Neural cell (in vitro differentiated cells): ENCODE data around the gene LCLAT1. TPM values are rescaled to one million over a fixed set of nuclear protein-coding genes. Genes with fewer than 3 reads are reported as not detected.

ENCODE experiments used
- H2AFZ ChIP-seq: fragments of 200-600, 300-800 bp; sonication (generic), shearing (Covaris generic); 2 replicates; pipeline ENCODE4 v1.6.0; 2014; ENCODE audit warnings: low read depth, mild to moderate bottlenecking, antibody characterized with exemption, low read length, moderate library complexity
- H3F3A ChIP-seq: fragments of 200-600 bp; shearing (Covaris generic); 2 replicates; pipeline ENCODE4 v1.6.1; 2016; ENCODE audit warnings: mild to moderate bottlenecking, moderate library complexity, mixed read lengths, antibody characterized with exemption, low read length; ENCODE audit not compliant: insufficient read depth, poor library complexity, severe bottlenecking
- H3K27ac ChIP-seq: fragments of 200-600, 300-800 bp; sonication (generic), shearing (Covaris generic); 2 replicates; pipeline ENCODE4 v1.5.1; 2014; ENCODE audit warnings: mild to moderate bottlenecking, low read length, moderate library complexity
- H3K27me3 ChIP-seq: fragments of 300-800, 200-600 bp; sonication (generic), shearing (Covaris generic); 2 replicates; pipeline ENCODE4 v1.6.0; 2014; ENCODE audit warnings: mild to moderate bottlenecking, low read depth, low read length, moderate library complexity; ENCODE audit not compliant: insufficient read depth
- H3K36me3 ChIP-seq: fragments of 300-800, 200-600 bp; sonication (generic), shearing (Covaris generic); 2 replicates; pipeline ENCODE4 v1.5.1; 2014; ENCODE audit warnings: mild to moderate bottlenecking, antibody characterized with exemption, low read length, moderate library complexity; ENCODE audit not compliant: insufficient read depth
- H3K4me2 ChIP-seq: fragments of 300-800, 200-600 bp; sonication (generic), shearing (Covaris generic); 2 replicates; pipeline ENCODE4 v1.6.0; 2014; ENCODE audit warnings: mild to moderate bottlenecking, low read length
- H3K4me3 ChIP-seq: fragments of 300-800, 200-600 bp; sonication (generic), shearing (Covaris generic); 2 replicates; pipeline ENCODE4 v1.5.1; 2014; ENCODE audit warnings: mild to moderate bottlenecking, low read length, moderate library complexity
- H3K79me2 ChIP-seq: fragments of 200-600 bp; shearing (Covaris generic); replicated peaks from 2 replicates; pipeline ENCODE4 v1.6.0; 2014; ENCODE audit warnings: mild to moderate bottlenecking, low read length, moderate library complexity; ENCODE audit not compliant: insufficient read depth
- H3K9ac ChIP-seq: fragments of 300-800, 200-600 bp; sonication (generic), shearing (Covaris generic); 2 replicates; pipeline ENCODE4 v1.6.1; 2016; ENCODE audit warnings: mild to moderate bottlenecking, low read length, mixed read lengths
- H3K9me2 ChIP-seq: fragments of 200-600 bp; shearing (Covaris generic); 2 replicates; pipeline ENCODE4 v1.6.1; 2016; ENCODE audit warnings: mild to moderate bottlenecking, low read length, mixed read lengths; ENCODE audit not compliant: insufficient read depth
- H3K9me3 ChIP-seq: fragments of 200-600, 300-800 bp; sonication (generic), shearing (Covaris generic); 2 replicates; pipeline ENCODE4 v1.6.1; 2016; ENCODE audit warnings: mild to moderate bottlenecking, mixed run types, low read length, moderate library complexity, mixed read lengths
- H4K20me1 ChIP-seq: fragments of 200-600 bp; shearing (Covaris generic); 2 replicates; pipeline ENCODE4 v1.6.1; 2016; ENCODE audit warnings: mild to moderate bottlenecking, mixed run types; ENCODE audit not compliant: insufficient read depth
- EP300 ChIP-seq: fragments of 450-650 bp; conservative IDR thresholded peaks from 2 replicates; pipeline ENCODE4 v1.6.1; 2014; ENCODE audit warnings: antibody characterized with exemption, mild to moderate bottlenecking, moderate library complexity; ENCODE audit not compliant: poor library complexity, severe bottlenecking
- EZH2 ChIP-seq: fragments of 200-600, 300-800 bp; shearing (Covaris generic), sonication (generic); IDR thresholded peaks from 2 replicates; pipeline ENCODE4 v1.6.1; 2014; ENCODE audit warnings: antibody characterized with exemption, low read length, borderline replicate concordance, mild to moderate bottlenecking; ENCODE audit not compliant: insufficient read depth, poor library complexity, severe bottlenecking
- MXI1 ChIP-seq: fragments of 450-650 bp; conservative IDR thresholded peaks from 2 replicates; pipeline ENCODE4 v1.6.1; 2014; ENCODE audit warnings: antibody characterized with exemption, mild to moderate bottlenecking; ENCODE audit not compliant: poor library complexity, severe bottlenecking
- POLR2AphosphoS5 ChIP-seq: IDR thresholded peaks from 2 replicates; pipeline ENCODE4 v1.6.1; 2012
- RAD21 ChIP-seq: fragments of 450-650 bp; conservative IDR thresholded peaks from 2 replicates; pipeline ENCODE4 v1.6.1; 2014; ENCODE audit warnings: antibody characterized with exemption, mild to moderate bottlenecking, moderate library complexity
- SMC3 ChIP-seq: fragments of 450-650 bp; conservative IDR thresholded peaks from 2 replicates; pipeline ENCODE4 v1.6.1; 2014; ENCODE audit warnings: antibody characterized with exemption, mild to moderate bottlenecking, moderate library complexity; ENCODE audit not compliant: poor library complexity
- TAF1 ChIP-seq: IDR thresholded peaks from 2 replicates; pipeline ENCODE4 v1.6.1; 2012; ENCODE audit warnings: low read depth
- polyA plus RNA-seq: library from polyadenylated mRNA; depleted of rRNA; stranded (reverse); fragments of >200 nt; gene quantifications from 2 replicates; pipeline ENCODE4 v1.2.3, GENCODE V29; 2014
- TF ChIP-seq, protein P1 (sequence below): IDR thresholded peaks from 2 replicates; pipeline ENCODE4 v1.6.1; 2012; ENCODE audit warnings: borderline replicate concordance
- TF ChIP-seq, protein P2 (sequence below): fragments of 450-650 bp; IDR thresholded peaks from 2 replicates; pipeline ENCODE4 v1.5.1; 2014; ENCODE audit warnings: antibody characterized with exemption, mild to moderate bottlenecking, moderate library complexity; ENCODE audit not compliant: poor library complexity, severe bottlenecking

LCLAT1 gene
- polyA plus RNA-seq, 1 donor from 2014 or later, result 5.8 TPM

DNA sequence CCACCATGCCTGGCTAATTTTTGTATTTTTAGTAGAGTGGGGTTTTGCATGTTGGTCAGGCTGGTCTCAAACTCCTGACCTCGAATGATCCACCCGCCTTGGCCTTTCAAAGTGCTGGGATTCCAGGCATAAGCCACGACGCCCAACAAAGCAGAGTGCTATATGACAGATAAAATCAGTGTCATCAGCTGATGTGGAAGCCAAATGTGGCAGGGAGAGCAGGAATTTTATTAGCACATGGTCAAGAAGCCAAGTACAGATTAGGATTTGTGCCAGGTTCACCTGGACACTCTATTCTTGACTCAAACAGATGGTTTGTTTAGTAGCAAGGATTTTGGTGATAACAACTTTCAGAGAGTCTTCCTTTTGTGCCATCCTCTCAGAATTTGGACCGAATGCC, 62.7 kb downstream of the LCLAT1 start:
- Histone ChIP-seq H3K9me2 (no peaks in the 10 kb centered on the region), H3K36me3 (no peaks in the 10 kb centered on the region), H2AFZ (no peak overlapping the region), H3K4me2 (no peak overlapping the region), H3F3A (no peaks in the 10 kb centered on the region), H3K79me2 (no peaks in the 10 kb centered on the region), H4K20me1 (no peaks in the 10 kb centered on the region), H3K9ac (no peak overlapping the region), H3K27ac (no peak overlapping the region), H3K4me3 (no peak overlapping the region), H3K9me3 (no peaks in the 10 kb centered on the region), H3K27me3 (no peaks in the 10 kb centered on the region)
- no peak for TF ChIP-seq EP300
- TF ChIP-seq, protein P1, sequence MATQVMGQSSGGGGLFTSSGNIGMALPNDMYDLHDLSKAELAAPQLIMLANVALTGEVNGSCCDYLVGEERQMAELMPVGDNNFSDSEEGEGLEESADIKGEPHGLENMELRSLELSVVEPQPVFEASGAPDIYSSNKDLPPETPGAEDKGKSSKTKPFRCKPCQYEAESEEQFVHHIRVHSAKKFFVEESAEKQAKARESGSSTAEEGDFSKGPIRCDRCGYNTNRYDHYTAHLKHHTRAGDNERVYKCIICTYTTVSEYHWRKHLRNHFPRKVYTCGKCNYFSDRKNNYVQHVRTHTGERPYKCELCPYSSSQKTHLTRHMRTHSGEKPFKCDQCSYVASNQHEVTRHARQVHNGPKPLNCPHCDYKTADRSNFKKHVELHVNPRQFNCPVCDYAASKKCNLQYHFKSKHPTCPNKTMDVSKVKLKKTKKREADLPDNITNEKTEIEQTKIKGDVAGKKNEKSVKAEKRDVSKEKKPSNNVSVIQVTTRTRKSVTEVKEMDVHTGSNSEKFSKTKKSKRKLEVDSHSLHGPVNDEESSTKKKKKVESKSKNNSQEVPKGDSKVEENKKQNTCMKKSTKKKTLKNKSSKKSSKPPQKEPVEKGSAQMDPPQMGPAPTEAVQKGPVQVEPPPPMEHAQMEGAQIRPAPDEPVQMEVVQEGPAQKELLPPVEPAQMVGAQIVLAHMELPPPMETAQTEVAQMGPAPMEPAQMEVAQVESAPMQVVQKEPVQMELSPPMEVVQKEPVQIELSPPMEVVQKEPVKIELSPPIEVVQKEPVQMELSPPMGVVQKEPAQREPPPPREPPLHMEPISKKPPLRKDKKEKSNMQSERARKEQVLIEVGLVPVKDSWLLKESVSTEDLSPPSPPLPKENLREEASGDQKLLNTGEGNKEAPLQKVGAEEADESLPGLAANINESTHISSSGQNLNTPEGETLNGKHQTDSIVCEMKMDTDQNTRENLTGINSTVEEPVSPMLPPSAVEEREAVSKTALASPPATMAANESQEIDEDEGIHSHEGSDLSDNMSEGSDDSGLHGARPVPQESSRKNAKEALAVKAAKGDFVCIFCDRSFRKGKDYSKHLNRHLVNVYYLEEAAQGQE, result no peak
- no peak for TF ChIP-seq RAD21
- TF ChIP-seq MXI1, result no peak
- TF ChIP-seq POLR2AphosphoS5, result no peak
- TF ChIP-seq, protein P2, sequence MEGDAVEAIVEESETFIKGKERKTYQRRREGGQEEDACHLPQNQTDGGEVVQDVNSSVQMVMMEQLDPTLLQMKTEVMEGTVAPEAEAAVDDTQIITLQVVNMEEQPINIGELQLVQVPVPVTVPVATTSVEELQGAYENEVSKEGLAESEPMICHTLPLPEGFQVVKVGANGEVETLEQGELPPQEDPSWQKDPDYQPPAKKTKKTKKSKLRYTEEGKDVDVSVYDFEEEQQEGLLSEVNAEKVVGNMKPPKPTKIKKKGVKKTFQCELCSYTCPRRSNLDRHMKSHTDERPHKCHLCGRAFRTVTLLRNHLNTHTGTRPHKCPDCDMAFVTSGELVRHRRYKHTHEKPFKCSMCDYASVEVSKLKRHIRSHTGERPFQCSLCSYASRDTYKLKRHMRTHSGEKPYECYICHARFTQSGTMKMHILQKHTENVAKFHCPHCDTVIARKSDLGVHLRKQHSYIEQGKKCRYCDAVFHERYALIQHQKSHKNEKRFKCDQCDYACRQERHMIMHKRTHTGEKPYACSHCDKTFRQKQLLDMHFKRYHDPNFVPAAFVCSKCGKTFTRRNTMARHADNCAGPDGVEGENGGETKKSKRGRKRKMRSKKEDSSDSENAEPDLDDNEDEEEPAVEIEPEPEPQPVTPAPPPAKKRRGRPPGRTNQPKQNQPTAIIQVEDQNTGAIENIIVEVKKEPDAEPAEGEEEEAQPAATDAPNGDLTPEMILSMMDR, result no peak
- no peak for TF ChIP-seq SMC3
- no peak for TF ChIP-seq TAF1
- no peak for TF ChIP-seq EZH2

DNA sequence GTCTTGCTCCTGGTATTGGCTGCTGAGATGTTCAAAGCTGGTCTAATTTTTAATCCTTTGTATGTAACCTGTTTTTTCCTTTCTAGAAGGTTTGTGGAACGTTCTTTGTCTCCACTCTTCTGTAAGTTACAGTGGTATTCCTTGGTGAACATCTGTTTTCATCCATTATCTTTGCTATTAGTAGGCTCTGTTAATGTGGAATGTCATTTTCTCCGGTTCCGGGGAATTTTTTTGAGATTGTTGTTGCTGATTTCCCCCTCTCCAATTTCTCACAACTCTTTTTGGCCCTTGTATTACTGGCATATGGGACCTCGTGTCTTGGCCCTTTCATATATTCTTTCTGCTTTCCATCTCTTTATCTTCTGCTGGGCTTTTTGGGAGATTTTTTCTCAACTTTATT, 63.4 kb downstream of the LCLAT1 start:
- H3K4me3 ChIP-seq, result no peak overlapping the region
- H3K9me2 ChIP-seq, result no peaks in the 10 kb centered on the region
- no peak overlapping the region for H3K27ac ChIP-seq
- H3K36me3 ChIP-seq, result no peaks in the 10 kb centered on the region
- H3K9ac ChIP-seq, result no peak overlapping the region
- no peaks in the 10 kb centered on the region for H3K79me2 ChIP-seq
- TF ChIP-seq MXI1 (no peak), POLR2AphosphoS5 (no peak), EZH2 (no peak), RAD21 (no peak), EP300 (no peak), SMC3 (no peak), TAF1 (no peak)
- TF ChIP-seq, protein P2, result no peak
- TF ChIP-seq, protein P1, result no peak
- H3K9me3 ChIP-seq, result no peaks in the 10 kb centered on the region
- H3K4me2 ChIP-seq, result no peak overlapping the region
- H4K20me1 ChIP-seq, result no peaks in the 10 kb centered on the region
- H3F3A ChIP-seq, result no peaks in the 10 kb centered on the region
- no peaks in the 10 kb centered on the region for H3K27me3 ChIP-seq
- no peak overlapping the region for H2AFZ ChIP-seq
